GM21390 (cell line): Measurements from ENCODE around the gene KIF24.
"Not testable (repeated sequence)": the region's sequence is repeated elsewhere in the genome, so short reads cannot be mapped to it uniquely, and the experiment has no call there.

Source experiments
- ATAC-seq: cut with Tn5 transposase; IDR thresholded peaks from one replicate; pipeline ENCODE4 v1.9.1; 2021; ENCODE audit not compliant: unreplicated experiment

Gene KIF24

GRCh38 chr9:34328987-34329832 is at the start of gene KIF24, which contains the start of gene NUDT2:
KIF24 (minus strand) TSS chr9:34329268; CDS start chr9:34311346, 17,922 bp downstream.
NUDT2 (plus strand) TSS chr9:34329569; CDS start chr9:34339040, 9,471 bp downstream.
- peak; percentile 94 for ATAC-seq

GRCh38 chr9:34378376-34379060 is 49.5 kb upstream of the KIF24 start:
- no peak for ATAC-seq

DNA sequence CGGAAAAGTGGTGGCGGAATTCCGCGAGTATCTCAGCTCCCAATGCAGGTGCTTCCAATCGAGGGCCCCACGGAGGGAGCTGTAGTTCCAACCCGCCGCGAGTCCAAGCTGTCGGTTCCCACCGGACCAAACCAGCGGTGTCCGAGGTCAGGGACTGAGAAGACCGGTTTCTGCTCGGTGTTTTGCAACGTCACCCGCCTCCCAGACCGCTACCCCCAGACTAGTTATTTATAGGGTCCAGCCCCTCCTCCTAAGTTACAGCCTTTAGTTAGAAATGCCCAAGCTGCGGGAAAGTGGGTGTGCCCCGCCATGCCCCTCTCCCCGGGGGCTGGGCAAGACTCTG is 48.3 kb upstream of the KIF24 start:
- ATAC-seq, result no peak

- ATAC-seq, result peak; percentile 82
These were observed 47.7 kb upstream of the KIF24 start, which contains the start of gene MYORG for GRCh38 chr9:34376596-34377403. MYORG (minus strand) TSS chr9:34376898; CDS start chr9:34372943, 3,955 bp downstream.

DNA sequence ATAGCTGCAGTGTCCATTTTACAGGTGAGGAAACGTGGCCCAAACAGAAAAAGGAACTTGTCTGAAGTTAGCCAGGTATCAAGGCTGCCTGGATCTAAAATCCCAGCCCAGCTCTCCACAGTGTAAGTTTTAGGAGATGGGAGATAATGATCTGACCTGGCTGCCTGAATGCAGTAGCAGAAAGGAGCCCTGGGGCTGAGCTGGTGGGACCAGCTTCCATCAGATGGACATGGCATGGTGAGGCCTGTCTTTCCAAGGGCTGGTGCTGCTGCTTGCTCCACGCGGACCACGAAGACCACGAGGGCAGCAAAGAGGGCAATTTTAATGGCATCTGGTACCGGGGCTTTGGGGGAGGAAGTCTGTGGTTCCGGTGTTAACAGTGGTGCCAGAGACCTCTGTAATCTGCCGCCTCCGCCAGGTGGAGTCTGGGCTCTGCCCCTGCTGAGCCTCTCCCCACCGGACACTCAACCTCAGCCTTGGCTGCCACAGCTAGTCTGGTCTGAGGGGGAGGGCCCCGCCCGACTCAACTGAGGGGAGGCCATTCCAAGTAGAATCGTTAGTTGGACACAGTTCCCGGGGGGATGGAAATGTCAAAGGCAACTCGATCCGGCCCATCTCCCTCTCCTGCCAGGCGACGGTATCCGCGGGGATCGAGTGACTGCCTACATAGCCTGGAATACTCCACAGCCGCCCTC is 47.0 kb upstream of the KIF24 start:
- ATAC-seq, result no peak

DNA sequence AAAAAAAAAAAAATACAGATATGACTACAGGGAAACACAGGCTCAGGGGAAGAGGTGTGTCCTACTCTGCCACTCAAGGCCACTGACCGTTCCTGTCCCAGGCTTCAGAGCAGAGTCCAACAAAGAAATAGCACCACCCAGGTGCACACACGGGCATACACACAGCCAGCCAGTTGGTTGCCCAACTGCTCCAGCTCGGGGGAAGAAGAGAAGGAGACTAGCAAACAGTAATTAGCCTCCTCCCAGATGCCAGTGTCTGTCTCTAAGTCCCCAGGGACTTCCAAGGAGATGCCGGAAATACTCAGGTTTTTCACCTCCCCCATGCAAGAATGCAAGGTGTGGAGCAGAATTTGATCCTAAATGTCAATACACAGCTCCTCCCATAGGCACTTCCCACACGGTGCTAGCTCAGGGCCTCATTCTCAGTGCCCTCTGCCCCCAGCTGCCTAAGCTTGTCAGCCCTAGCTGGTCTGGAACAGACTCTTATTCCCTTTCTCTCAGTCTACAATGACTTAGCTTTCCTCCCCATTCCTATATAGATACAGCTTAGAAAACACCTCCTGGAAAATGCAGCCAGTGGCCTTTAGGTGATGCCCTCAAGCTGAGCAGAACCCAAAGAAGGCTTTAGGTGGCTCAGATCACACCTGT is 46.0 kb upstream of the KIF24 start:
- ATAC-seq, result no peak

DNA sequence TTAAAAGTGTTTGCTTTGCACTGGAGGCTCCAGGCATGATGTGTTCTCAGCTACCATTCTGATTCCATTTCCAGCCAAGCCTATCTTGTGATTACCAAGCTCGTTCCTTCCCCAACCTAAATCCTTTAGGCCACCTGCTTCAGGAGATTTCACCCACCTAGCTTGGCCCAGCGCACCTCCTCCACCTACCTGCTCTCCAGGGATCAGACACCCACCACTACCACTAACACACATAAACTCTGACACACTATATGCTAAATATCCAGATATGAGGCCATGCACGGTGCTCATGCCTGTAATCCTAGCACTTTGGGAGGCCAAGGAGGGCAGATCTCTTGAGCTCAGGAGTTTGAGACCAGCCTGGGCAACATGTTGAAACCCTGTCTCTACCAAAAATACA is 45.3 kb upstream of the KIF24 start:
- ATAC-seq, result no peak

- ATAC-seq, result no peak
These were observed 44.7 kb upstream of the KIF24 start for GRCh38 chr9:34373749-34374148.

DNA sequence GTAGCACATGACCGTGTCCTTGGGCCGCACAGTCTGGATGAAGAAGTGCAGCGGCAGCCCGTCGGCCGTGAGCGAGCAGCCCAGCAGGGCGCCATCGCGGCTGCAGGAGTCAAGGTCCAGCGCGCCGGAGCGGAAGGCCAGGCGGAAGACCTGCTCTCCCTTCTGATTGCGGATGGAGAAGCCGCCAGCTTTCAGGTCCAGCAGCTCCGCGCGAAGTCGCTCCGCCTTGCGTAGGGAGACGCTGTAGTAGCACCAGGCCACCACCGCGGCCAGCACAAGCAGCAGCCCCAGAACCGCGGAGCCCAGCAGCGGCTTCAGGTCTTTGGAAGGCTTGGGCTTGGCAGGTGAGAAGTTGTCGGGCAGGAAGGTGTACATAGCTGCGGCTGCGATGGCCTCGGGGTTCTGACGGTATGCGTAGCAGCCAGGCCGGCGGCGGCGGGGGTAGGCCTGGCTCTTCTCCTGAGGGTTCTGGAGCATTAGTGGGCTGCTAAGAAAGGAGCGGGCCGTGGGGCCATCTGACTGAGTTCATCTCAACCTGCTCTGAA is 43.5 kb upstream of the KIF24 start:
- ATAC-seq, result no peak

- ATAC-seq, result no peak
These were observed 42.9 kb upstream of the KIF24 start for GRCh38 chr9:34371886-34372466.

DNA sequence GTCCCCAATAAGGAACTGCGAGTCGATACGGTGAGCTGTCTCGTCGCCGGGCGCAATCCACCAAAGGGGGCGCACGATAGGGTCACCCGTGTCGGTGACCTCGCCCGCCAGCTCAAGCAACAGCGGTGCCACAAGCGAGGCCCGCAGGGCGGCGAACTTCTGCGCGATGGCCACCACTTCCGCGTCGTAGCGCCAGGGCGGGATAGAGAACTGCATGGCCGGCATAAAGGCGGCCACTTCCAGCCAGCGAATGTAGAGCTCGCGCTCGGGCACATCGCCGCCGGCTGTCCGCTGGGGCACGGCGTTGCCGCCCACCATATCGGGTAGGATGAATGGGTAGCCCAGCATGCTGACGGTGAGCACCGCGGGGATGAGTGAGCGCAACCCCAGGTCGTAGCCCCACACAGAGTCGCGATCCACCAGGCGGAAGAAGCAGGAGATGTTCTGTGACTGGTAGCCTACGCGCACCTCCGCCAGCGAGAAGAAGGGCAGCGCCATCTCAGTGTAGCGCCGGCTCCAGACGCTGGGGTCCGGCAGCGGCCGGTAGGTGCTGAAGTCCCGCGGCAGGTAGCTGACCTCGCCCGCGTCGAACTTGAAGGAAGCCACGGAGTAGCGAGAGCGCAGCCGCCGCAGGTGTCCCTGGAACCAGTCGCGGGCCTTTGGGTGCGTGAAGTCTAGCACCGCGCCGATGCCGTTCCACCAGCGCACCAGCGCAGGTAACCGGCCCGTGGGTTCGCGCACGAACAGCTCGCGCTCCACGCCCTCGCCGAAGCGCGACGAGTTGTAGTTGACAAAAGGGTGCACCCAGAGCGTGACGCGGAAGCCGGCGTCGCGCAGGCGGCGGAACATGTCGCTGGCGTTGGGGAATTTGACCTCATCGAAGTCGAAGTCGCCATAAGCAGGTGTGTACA is 42.2 kb upstream of the KIF24 start:
- no peak for ATAC-seq

DNA sequence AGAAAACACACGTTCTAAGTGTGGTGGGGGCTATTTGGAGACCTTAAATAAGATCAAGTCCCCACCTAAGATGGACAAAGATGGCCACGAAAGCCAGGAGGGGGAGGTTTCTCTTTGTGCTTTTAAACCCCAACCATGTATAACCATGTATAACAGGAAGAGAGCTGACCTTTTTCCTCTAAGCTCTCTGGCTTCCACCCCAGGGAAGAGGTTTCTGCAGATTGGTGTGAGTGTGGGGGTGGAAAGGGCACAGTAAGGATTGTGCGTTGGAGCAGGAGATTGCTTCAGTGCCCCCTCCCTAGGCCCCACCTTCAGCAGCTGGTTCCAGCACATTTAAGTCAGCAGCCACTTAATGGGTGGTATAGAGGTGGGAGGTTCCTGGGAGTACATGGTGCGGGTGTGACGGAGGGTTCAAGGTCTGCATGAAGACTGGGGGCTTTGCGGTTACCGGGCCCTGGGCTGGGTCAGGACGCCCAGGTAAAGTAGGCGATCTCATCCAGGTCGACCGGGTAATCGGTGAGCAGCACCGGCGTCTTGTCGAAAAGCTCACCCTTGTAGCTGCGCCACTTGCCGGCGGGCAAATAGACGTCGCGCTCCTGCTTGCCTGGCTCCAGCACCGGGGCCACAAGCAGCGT is 41.4 kb upstream of the KIF24 start:
- no peak for ATAC-seq

- ATAC-seq, result no peak
These were observed 40.6 kb upstream of the KIF24 start for GRCh38 chr9:34369636-34370035.

DNA sequence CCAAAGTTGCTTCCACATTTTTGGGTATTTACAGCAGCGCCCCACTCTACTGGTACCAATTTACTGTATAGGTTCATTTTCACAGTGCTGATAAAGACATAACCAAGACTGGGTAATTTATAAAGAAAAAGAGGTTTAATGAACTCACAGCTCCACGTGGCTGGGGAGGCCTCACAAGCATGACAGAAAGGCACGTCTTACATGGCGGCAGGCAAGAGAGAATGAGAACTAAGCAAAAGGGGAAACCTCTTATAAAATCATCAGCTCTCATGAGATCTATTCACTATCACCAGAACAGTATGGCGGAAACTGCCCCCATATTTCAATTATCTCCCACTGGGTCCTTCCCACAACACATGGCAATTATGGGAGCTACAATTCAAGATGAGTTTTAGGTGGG is 39.7 kb upstream of the KIF24 start:
- not testable (repeated sequence) for ATAC-seq

DNA sequence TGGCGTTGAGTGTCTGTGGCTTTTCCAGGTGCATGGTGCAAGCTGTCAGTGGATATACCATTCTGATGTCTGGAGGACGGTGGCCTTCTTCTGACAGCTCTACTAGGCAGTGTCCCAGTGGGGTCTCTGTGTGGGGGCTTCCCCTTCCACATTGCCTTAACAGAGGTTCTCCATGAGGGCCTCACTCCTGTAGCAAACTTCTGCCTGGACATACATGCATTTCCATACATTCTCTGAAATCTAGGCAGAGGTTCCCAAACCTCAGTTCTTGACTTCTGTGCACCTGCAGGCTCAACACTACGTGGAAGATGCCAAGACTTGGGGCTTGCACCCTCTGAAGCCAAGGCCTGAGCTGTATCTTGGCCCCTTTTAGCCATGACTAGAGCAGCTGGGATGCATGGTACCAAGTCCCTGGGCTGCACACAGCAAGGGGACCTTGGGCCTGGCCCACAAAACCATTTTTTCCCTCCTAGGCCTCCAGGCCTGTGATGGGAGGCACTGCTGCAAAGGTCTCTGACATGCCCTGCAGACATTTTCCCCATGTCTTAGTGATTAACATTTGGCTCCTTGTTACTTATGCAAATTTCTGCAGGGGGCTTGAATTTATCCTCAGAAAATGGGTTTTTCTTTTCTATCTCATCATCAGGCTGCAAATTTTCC is 38.8 kb upstream of the KIF24 start:
- ATAC-seq, result not testable (repeated sequence)

GRCh38 chr9:34366365-34366764 is 37.3 kb upstream of the KIF24 start:
- ATAC-seq, result no peak

DNA sequence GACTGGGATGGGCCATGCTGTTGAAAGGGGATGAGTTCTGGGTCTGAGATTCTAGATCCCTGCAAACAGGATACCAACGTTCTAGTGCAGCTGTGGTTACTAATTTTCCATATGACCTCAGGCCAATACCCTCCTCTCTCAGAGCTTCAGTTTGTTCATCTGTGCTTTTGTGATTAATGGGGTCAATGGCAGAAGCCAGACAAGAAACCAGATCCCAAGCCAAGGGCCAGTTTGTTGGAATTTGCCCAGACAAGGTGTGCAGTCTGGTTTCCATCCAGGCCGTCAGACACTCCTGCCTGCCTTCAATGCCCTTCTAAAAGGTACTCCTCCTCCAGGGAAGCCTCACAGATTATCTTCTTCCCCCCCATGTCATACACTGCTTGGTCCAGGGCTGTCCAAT is 36.2 kb upstream of the KIF24 start:
- ATAC-seq, result no peak
